HepG2 (cell line): ENCODE measurements around the gene SUSD2.

Source experiments
- CBX5 ChIP-seq: sonication (generic); formaldehyde crosslinking; IDR thresholded peaks from 2 replicates; pipeline ENCODE4 v1.4.0; 2020; ENCODE audit warnings: missing genetic modification reagents, borderline replicate concordance
- CREB1 ChIP-seq, 2 experiments: fragments of 450-650 bp in 1 of 2; IDR thresholded peaks; 2 replicates each; pipeline ENCODE4 v1.6.1; 2016 to 2017; ENCODE audit warnings: control low read depth in 1 of 2, mild to moderate bottlenecking in 1 of 2, missing compliant biosample characterization in 1 of 2, missing genetic modification characterization in 1 of 2
- CREM ChIP-seq, 2 experiments: sonication (generic) in 1 of 2; formaldehyde crosslinking in 1 of 2; IDR thresholded peaks; 2 replicates each; pipeline versions ENCODE4 v1.4.0 to v1.6.1; 2016 to 2020; ENCODE audit warnings: antibody characterized with exemption in 1 of 2, mild to moderate bottlenecking in 1 of 2, missing genetic modification reagents in 1 of 2
- CTCF ChIP-seq: sonication (generic); formaldehyde crosslinking; IDR thresholded peaks from 2 replicates; pipeline ENCODE4 v1.5.0; 2020; ENCODE audit warnings: mild to moderate bottlenecking, missing genetic modification reagents, moderate library complexity
- FOXA3 ChIP-seq: IDR thresholded peaks from 2 replicates; pipeline ENCODE4 v1.6.1; 2016; ENCODE audit warnings: missing genetic modification reagents, missing compliant biosample characterization
- NCOA1 ChIP-seq: sonication (generic); formaldehyde crosslinking; IDR thresholded peaks from 2 replicates; pipeline ENCODE4 v1.9.0; 2021; ENCODE audit warnings: missing genetic modification reagents
- NFIC ChIP-seq: IDR thresholded peaks from 2 replicates; pipeline ENCODE4 v1.6.1; 2012; ENCODE audit warnings: mild to moderate bottlenecking, low read length, inconsistent platforms
- NPAS2 ChIP-seq: sonication (generic); formaldehyde crosslinking; IDR thresholded peaks from 2 replicates; pipeline ENCODE4 v1.8.0; 2022; ENCODE audit warnings: mild to moderate bottlenecking, missing genetic modification reagents, borderline replicate concordance
- ZNF501 ChIP-seq: sonication (generic); formaldehyde crosslinking; IDR thresholded peaks from 2 replicates; pipeline ENCODE4 v1.5.1; 2020; ENCODE audit warnings: mild to moderate bottlenecking, moderate library complexity, missing genetic modification reagents
- ZNF670 ChIP-seq: sonication (generic); formaldehyde crosslinking; IDR thresholded peaks from 2 replicates; pipeline ENCODE4 v1.8.0; 2022; ENCODE audit warnings: mild to moderate bottlenecking, missing genetic modification reagents, borderline replicate concordance
- TF ChIP-seq, protein P1 (sequence below): sonication (generic); formaldehyde crosslinking; IDR thresholded peaks from 2 replicates; pipeline ENCODE4 v1.8.1; 2023; ENCODE audit warnings: mild to moderate bottlenecking, inconsistent platforms, moderate library complexity, missing genetic modification reagents, borderline replicate concordance

- TF ChIP-seq CREB1 (IDR thresholded peaks at IDR 0.05) (no peak), CREB1 (CRISPR knock-in tag; IDR thresholded peaks at IDR 0.05) (no peak), FOXA3 (CRISPR knock-in tag) (no peak), CTCF (CRISPR knock-in tag) (no peak), ZNF670 (CRISPR knock-in tag) (no peak), ZNF501 (CRISPR knock-in tag) (no peak), NCOA1 (CRISPR knock-in tag) (no peak), CREM (IDR thresholded peaks at IDR 0.05) (no peak), CREM (CRISPR knock-in tag; IDR thresholded peaks at IDR 0.05) (no peak), NPAS2 (no peak), CBX5 (CRISPR knock-in tag) (no peak), NFIC (no peak)
- TF ChIP-seq, protein P1, sequence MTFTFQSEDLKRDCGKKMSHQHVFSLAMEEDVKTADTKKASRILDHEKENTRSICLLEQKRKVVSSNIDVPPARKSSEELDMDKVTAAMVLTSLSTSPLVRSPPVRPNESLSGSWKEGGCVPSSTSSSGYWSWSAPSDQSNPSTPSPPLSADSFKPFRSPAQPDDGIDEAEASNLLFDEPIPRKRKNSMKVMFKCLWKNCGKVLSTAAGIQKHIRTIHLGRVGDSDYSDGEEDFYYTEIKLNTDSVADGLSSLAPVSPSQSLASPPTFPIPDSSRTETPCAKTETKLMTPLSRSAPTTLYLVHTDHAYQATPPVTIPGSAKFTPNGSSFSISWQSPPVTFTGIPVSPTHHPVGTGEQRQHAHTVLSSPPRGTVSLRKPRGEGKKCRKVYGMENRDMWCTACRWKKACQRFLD, result no peak
Measured at GRCh38 chr22:24142831-24143230, 38.5 kb upstream of the SUSD2 start.
